ENCODE results near the gene HSF2. TPM values are rescaled to one million over a fixed set of nuclear protein-coding genes. Genes with fewer than 3 reads are reported as not detected.

The HSF2 gene
- total and polyA plus RNA-seq, 4 donors, result 2.2 to 7.9 (median 6.3) TPM

GRCh38 chr6:122472022-122472340 is 72.5 kb downstream of the HSF2 start:
- 1% methylated on average over 8 of the region's 8 CpGs for WGBS

DNA sequence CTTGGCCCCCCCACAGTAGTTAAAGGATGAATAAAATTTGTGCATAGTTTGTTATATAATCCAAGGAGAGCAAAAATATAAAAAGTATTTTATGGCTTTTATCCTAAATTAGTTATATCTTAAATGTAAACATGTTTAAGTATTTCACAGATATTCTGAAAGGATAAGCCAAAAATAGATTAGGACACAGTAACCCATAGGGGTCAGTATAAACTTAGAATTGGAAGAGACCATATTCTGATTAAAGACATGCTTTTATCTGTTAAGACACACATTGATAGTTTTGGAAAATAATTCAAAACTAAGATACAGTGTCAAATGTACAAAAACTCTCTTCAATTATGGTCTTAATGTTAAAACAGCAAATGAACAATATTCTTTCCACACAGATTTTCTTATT is 76.7 kb downstream of the HSF2 start:
- H3K27ac ChIP-seq (ENCODE audit: low read depth in 1 of 2, low read length in 2 of 2), result no peak overlapping the region
- H3K9ac ChIP-seq (ENCODE audit: low read depth in 1 of 2, low read length in 2 of 2), result no peak overlapping the region
- H3K36me3 ChIP-seq (ENCODE audit: control insufficient read depth in 4 of 4, insufficient read depth in 3 of 4, low read depth in 1 of 4, low read length in 3 of 4), result no peaks in the 10 kb centered on the region
- no peak for DNase-seq (ENCODE audit: low spot score)
- peaks cover 0 to 11% (median 4%) of the 10 kb centered on the region in 4 donors for H3K4me1 ChIP-seq (ENCODE audit: control insufficient read depth in 4 of 4, insufficient read depth in 4 of 4, low read length in 3 of 4)
- no peak overlapping the region for H3K4me3 ChIP-seq (ENCODE audit: low read depth in 1 of 3, low read length in 3 of 3)
- H3K9me3 ChIP-seq (ENCODE audit: control insufficient read depth in 4 of 4, low read length in 3 of 4), result no peaks in the 10 kb centered on the region
- no peaks in the 10 kb centered on the region for H3K27me3 ChIP-seq (ENCODE audit: control insufficient read depth in 4 of 4, insufficient read depth in 4 of 4, low read length in 3 of 4)
- TF ChIP-seq, protein P1, sequence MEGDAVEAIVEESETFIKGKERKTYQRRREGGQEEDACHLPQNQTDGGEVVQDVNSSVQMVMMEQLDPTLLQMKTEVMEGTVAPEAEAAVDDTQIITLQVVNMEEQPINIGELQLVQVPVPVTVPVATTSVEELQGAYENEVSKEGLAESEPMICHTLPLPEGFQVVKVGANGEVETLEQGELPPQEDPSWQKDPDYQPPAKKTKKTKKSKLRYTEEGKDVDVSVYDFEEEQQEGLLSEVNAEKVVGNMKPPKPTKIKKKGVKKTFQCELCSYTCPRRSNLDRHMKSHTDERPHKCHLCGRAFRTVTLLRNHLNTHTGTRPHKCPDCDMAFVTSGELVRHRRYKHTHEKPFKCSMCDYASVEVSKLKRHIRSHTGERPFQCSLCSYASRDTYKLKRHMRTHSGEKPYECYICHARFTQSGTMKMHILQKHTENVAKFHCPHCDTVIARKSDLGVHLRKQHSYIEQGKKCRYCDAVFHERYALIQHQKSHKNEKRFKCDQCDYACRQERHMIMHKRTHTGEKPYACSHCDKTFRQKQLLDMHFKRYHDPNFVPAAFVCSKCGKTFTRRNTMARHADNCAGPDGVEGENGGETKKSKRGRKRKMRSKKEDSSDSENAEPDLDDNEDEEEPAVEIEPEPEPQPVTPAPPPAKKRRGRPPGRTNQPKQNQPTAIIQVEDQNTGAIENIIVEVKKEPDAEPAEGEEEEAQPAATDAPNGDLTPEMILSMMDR (IDR thresholded peaks at IDR 0.05; ENCODE audit: low read depth, low read length, missing input control), result peak; percentile 28
- TF ChIP-seq NR2F2 (IDR thresholded peaks at IDR 0.05), result no peak
- TF ChIP-seq GABPA (IDR thresholded peaks at IDR 0.05 in 1 of 2, conservative IDR thresholded peaks at IDR 0.05 in 1 of 2), result no peak
- TF ChIP-seq ZBTB33 (IDR thresholded peaks at IDR 0.05), result no peak
- no peak for TF ChIP-seq ATF3 (IDR thresholded peaks at IDR 0.05)
- TF ChIP-seq, protein P2, sequence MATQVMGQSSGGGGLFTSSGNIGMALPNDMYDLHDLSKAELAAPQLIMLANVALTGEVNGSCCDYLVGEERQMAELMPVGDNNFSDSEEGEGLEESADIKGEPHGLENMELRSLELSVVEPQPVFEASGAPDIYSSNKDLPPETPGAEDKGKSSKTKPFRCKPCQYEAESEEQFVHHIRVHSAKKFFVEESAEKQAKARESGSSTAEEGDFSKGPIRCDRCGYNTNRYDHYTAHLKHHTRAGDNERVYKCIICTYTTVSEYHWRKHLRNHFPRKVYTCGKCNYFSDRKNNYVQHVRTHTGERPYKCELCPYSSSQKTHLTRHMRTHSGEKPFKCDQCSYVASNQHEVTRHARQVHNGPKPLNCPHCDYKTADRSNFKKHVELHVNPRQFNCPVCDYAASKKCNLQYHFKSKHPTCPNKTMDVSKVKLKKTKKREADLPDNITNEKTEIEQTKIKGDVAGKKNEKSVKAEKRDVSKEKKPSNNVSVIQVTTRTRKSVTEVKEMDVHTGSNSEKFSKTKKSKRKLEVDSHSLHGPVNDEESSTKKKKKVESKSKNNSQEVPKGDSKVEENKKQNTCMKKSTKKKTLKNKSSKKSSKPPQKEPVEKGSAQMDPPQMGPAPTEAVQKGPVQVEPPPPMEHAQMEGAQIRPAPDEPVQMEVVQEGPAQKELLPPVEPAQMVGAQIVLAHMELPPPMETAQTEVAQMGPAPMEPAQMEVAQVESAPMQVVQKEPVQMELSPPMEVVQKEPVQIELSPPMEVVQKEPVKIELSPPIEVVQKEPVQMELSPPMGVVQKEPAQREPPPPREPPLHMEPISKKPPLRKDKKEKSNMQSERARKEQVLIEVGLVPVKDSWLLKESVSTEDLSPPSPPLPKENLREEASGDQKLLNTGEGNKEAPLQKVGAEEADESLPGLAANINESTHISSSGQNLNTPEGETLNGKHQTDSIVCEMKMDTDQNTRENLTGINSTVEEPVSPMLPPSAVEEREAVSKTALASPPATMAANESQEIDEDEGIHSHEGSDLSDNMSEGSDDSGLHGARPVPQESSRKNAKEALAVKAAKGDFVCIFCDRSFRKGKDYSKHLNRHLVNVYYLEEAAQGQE (IDR thresholded peaks at IDR 0.05), result no peak
- TF ChIP-seq RAD21 (IDR thresholded peaks at IDR 0.05), result peak; percentile 65 to 67
- no peak for TF ChIP-seq FOXA1 (IDR thresholded peaks at IDR 0.05)
- TF ChIP-seq TAF1 (conservative IDR thresholded peaks at IDR 0.05), result no peak
- no peak for TF ChIP-seq MAX (IDR thresholded peaks at IDR 0.05)
- TF ChIP-seq RXRA (IDR thresholded peaks at IDR 0.05), result no peak
- no peak for TF ChIP-seq YY1 (IDR thresholded peaks at IDR 0.05)
- no peak for TF ChIP-seq JUND (IDR thresholded peaks at IDR 0.05)

More at GRCh38 chr6:122472022-122472340, 72.5 kb downstream of the HSF2 start:
- Histone ChIP-seq H3K9me3 (ENCODE audit: control insufficient read depth in 4 of 4, low read length in 3 of 4) (no peaks in the 10 kb centered on the region), H3K4me1 (ENCODE audit: control insufficient read depth in 4 of 4, insufficient read depth in 4 of 4, low read length in 3 of 4) (peaks cover 4 to 28% (median 9%) of the 10 kb centered on the region in 4 donors), H3K27me3 (ENCODE audit: control insufficient read depth in 4 of 4, insufficient read depth in 4 of 4, low read length in 3 of 4) (no peaks in the 10 kb centered on the region), H3K9ac (ENCODE audit: low read depth in 1 of 2, low read length in 2 of 2) (peak overlapping the region; percentile 81 to 84), H3K4me3 (ENCODE audit: low read depth in 1 of 3, low read length in 3 of 3) (peak overlapping the region; percentile 79 to 97 (median 97)), H3K27ac (ENCODE audit: low read depth in 1 of 2, low read length in 2 of 2) (peak overlapping the region; percentile 96), H3K36me3 (ENCODE audit: control insufficient read depth in 4 of 4, insufficient read depth in 3 of 4, low read depth in 1 of 4, low read length in 3 of 4) (no peaks in the 10 kb centered on the region)
- no peak for DNase-seq (ENCODE audit: low spot score)
- TF ChIP-seq JUND (IDR thresholded peaks at IDR 0.05), result no peak

Measured in liver (tissue), 9 donors.